GM18511 (cell line): Measurements from ENCODE around the gene GUCA2A.

Experiments used
- ATAC-seq: cut with Tn5 transposase; IDR thresholded peaks from one replicate; pipeline ENCODE4 v1.9.1; 2021; ENCODE audit warnings: mild to moderate bottlenecking, moderate library complexity; ENCODE audit not compliant: unreplicated experiment

Gene GUCA2A

DNA sequence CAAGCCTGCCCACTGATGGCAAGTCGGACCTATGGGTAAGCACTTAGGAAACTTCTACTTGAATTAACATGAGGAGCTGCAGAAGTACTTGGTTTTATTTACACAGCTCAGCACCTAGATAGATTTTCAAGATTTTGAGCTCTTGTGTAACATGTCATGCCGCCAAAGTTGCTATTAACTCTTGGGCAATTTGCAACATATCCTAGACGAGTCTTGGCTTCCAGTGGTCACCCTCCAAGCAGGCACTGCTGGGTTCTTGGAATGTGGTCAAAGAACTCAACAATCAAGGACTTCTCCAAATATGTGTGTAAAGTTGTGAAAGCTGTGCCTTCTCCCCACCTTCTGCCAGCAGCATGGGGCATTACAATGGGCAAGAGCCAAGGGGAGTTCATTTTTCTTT is 29.1 kb downstream of the GUCA2A start:
- ATAC-seq, result no peak

DNA sequence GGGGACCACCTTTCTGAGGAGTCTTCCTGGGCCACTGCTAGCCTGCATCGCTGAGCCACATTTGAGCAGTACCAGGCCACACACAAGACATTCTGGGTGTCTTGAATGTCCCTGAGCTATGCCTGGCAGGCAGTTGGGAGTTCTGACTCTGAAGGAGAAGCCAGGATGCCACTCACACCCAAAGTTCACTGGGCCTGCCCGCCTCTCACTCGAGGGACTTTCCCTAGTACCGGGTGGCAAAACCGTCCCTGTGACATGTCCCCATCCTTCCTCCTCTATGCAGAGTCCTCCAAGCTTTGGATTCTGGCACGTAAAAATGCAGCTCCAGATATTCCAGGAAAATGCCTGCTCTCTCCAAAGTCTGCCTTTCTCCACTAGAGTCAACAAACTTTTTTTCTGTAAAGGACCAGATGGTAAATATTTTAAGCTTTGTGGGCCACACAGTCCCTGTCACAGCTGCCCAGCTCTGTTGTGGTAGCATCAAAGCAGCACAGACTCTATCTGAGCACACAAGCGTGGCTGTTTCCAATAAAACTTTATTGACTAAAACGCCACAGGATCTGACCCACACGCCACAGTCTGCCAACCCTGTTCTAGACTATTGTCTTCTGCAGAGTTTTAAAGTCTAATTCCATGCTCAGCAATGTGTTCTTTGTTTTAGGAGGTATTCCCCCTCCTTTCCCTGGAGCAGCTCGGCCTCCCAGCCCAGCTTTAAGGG is 30.6 kb downstream of the GUCA2A start:
- ATAC-seq, result no peak

DNA sequence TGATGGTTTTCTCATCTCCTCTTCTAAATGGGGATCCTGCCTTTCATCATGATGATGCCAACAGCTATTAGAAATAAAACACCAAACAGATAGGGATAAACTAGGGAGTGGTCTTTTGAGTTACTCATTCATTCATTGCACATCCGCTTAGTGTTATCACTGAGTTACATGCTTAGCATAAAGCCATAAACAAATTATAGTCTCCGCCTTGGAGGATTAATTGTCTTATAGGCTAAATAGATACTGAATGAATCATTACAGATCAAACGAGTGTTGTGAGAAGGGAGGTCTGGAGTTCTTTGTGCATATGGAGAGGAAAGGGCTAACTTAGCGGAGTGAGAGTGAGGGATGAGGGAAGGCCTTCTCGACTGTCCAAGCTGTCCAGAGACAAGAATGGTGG is 31.2 kb downstream of the GUCA2A start:
- no peak for ATAC-seq

DNA sequence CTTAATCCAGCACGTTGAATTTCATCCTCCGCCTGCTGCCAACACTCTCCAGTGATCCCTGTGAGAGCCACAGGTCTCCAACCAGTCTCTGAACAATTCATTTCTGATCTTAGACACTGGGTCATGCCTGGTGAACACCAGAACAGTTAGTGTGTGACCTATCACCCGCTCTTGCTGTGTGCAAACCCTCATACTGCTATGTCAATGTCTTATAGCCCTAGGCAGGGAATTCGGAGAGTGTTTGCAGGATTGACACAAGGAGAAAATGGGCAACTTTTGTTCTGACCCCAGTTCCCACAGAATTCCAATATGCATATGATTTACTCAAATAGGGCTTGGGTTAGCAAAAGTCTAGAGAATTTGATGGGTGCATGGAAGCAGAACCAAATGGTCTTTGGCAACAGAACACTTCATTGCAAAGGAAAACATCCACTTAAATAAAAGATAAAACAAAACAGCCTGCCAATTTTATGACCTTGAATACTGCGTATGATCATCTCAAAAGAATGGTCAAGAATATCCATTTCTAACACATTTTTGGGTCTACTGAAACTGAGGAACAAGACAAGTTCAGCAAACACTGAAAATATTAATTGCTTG is 34.4 kb downstream of the GUCA2A start:
- ATAC-seq, result no peak

DNA sequence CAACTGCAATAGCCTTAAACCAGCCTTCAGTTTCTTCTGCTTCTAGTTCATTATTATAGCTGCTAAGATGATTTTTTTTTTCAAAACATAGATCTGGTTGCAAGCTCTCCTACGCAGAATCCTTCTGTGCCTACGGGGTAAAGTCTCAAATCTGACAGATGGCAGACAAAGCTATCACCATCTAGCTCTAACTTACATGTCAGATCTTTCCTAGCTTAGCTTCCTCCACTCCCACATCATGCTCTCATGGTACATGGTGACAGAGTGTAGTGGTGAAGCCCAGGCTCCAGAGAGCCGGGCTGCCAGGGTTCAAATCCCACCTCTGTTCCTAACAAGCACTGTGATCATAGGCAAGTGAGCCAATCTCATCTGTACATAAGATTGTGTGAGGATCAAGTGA is 35.6 kb downstream of the GUCA2A start:
- no peak for ATAC-seq

DNA sequence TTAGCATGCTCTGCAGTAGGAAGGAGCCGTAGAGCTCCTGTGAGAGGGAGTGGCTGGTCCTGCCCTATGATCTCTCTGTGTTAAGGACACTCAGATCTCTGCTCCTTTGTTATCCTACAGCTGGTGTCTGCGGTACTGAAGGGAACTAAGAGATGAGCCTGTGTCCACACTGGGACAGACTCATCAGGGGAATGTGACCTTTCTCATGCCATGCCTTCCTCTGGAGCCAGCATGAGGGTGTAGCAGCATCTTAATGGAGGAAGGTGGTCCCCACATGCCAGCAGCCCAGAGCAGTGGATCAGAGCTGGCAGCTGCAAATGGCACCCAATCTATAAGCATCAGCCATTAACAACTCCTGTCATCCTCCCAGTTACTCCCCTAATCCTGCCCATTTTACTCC is 36.0 kb downstream of the GUCA2A start:
- ATAC-seq, result no peak

DNA sequence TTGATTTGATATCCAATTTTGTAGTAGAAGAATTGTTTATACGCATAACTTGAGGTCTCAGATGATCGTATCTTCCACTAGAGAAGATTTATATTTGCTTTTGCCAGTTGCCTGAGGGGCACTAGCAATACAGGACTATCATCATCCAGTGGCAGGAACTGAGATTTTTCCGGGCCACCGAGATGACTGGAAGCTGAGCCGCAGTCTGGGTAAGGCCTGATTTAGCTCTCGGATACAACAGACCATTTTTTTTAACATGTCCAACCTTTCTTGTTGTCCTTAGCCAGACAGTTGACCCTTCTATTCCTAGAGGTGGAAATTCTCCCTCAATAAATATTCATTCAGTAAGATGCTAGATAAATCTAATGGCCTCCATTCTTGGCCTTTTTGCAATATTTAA is 36.8 kb downstream of the GUCA2A start:
- ATAC-seq, result no peak

DNA sequence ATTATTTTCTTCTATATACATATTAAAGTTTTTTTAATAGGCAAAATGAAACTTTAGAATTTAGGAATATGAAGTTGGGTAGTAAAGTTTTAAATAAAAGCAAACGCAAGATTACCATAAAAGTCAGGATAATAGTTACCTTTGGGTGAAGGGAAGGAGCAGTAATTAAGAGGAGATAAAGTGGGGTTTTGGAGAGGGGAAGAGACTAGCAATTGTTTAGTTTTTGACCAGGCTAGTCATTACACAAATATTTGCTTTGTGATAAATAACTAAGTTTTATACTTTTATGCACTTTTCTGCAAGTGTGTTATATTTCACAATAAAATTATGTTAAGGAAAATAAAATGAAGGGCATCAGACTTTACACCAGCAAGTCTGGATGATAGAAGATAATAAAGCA is 39.0 kb downstream of the GUCA2A start:
- ATAC-seq, result no peak

DNA sequence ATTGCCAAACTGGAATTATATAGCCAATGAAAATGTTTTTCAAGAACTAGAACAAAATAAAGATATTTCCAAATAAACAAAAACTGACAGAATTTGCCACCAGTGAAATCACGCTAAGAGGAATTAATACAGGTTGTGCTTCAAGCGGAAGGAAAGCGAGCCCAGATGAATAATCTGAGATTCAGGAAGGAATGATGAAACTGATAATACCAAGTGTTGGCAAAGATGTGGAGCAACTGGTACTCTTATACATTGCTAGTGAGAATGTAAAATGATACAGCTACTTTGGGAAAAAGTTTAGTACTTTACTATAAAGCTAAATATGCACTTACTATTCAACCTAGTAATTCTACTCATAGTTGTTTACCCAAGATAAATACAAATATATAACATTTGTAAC is 42.1 kb downstream of the GUCA2A start:
- ATAC-seq, result no peak

DNA sequence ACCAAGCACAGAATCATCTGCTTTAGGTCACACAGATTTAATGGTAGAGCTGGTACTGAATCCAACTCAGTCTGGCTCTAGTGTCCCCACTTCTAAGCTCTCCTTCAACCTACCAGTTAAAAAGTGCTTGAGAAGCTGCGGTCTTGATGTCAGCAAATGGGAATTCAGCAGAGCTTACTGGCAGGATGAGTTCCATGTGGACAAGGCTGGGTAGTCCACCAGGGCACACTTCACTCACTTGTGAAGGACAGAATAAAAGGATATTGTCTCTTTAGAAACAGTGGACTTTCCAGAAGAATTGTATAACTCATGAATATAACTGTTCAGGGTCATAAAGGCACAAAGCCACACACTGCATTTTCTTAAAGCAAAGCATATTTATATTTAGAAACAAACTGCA is 46.4 kb downstream of the GUCA2A start:
- no peak for ATAC-seq

DNA sequence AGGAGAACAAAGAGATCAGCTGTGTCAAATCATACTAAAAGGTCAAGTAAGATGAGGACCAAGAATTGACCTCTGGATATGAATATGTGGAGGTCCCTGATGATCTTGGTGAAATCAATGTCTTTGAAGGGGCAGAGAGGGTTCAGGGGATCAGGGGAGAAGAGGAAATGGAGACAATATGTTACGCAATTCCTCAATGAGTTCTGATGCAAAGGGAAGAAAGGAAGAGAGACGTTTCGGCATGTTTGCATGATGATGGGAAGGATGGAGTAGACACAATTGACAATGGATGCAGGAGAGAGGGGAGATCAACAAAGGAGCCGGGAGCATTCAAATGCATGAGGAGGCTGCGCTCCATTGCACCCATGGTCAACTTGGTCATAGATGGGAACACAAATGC is 47.3 kb downstream of the GUCA2A start:
- no peak for ATAC-seq

DNA sequence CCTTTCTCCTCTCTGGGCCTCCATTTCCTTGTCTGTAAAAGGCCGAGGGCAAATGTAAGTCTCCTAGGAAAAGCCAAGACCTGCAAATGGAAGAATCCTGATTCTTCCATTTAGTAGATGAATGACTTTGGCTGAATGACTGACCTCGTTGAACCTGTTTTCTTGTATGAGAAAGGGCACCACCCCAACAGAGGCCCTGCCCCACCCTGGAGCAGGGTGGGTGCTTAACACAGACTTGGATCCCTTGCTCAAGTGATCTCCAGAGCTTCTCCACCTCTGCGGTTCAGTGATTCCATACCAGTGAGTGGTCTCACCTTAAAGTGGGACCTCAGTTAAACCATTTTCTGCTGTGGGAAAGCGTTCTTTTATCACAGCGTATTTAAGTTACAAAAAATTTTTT is 50.3 kb downstream of the GUCA2A start:
- no peak for ATAC-seq
